LNCAP (cell line): ENCODE results near the gene CHCHD6.

Experiments used
- CTCF ChIP-seq: fragments of 450-650 bp; IDR thresholded peaks from 2 replicates; pipeline ENCODE4 v1.5.1; 2017; ENCODE audit warnings: mild to moderate bottlenecking

Gene CHCHD6

GRCh38 chr3:126938520-126939337, 234.7 kb downstream of the CHCHD6 start:
- TF ChIP-seq CTCF, result no peak

GRCh38 chr3:126939338-126939718, 235.3 kb downstream of the CHCHD6 start:
- peak; percentile 31; the same call in 1 of the 2 replicates for TF ChIP-seq CTCF

- TF ChIP-seq CTCF, result no peak
These were observed 235.7 kb downstream of the CHCHD6 start for GRCh38 chr3:126939733-126940132.

- no peak for TF ChIP-seq CTCF
These were observed 237.8 kb downstream of the CHCHD6 start for GRCh38 chr3:126941721-126942270.

- TF ChIP-seq CTCF, result no peak
These were observed 240.3 kb downstream of the CHCHD6 start for GRCh38 chr3:126944089-126944965.

GRCh38 chr3:126945171-126945721, 241.2 kb downstream of the CHCHD6 start:
- no peak for TF ChIP-seq CTCF

GRCh38 chr3:126945891-126946290, 241.9 kb downstream of the CHCHD6 start:
- no peak for TF ChIP-seq CTCF
